Endothelial cell of umbilical vein (primary cell): ENCODE data around the gene PLXNA1. TPM values are rescaled to one million over a fixed set of nuclear protein-coding genes. Genes with fewer than 3 reads are reported as not detected.

ENCODE experiments used
- BruUV-seq: library from RNA; stranded (reverse); fragments of 400-500 nt; replicated peaks from 2 replicates; lab custom pipeline; 2021; lab: Mats Ljungman, UMichigan
- CTCF ChIA-PET: fragments of 300-600, 350-600 bp; sonication (Branson Sonifier 250); formaldehyde crosslinking; loops from one replicate; lab custom pipeline; 2021; ENCODE audit warnings: antibody characterized with exemption, inconsistent platforms; lab: Charles Lee
- POLR2A ChIA-PET: fragments of 300-600, 350-600 bp; sonication (Branson Sonifier 250); formaldehyde crosslinking; loops from one replicate; lab custom pipeline; 2021; ENCODE audit warnings: antibody characterized with exemption, inconsistent platforms; lab: Charles Lee
- DNase-seq: peaks from one replicate; pipeline ENCODE4 v3.0.0-alpha.2; 2011; ENCODE audit warnings: low read depth, low spot score
- FAIRE-seq: peaks from 2 replicates; lab custom pipeline; 2011; peaks lifted over from hg19 to GRCh38; lab: Jason Lieb, UNC
- H2AFZ ChIP-seq: 2 replicates; pipeline ENCODE4 v1.6.0; 2012; ENCODE audit warnings: low read depth, low read length, control low read depth, inconsistent platforms
- H3K27ac ChIP-seq: 2 replicates; pipeline ENCODE4 v1.5.1; 2011; ENCODE audit warnings: low read depth, mild to moderate bottlenecking, control low read depth, low read length, moderate library complexity; ENCODE audit not compliant: insufficient read depth
- H3K27me3 ChIP-seq, 2 experiments: 2 replicates each; pipeline versions ENCODE4 v1.6.0 to v1.6.1; 2011; ENCODE audit warnings: low read length in 2 of 2, mixed read lengths in 1 of 2; ENCODE audit not compliant: control insufficient read depth in 2 of 2, insufficient read depth in 2 of 2
- H3K36me3 ChIP-seq, 2 experiments: 2 replicates in 1 of 2; 3 replicates in 1 of 2; pipeline ENCODE4 v1.5.1; 2011; ENCODE audit warnings: low read length in 2 of 2, mild to moderate bottlenecking in 1 of 2, moderate library complexity in 1 of 2; ENCODE audit not compliant: control insufficient read depth in 2 of 2, insufficient read depth in 2 of 2; ENCODE audit errors: extremely low read depth in 1 of 2
- H3K4me1 ChIP-seq: 3 replicates; pipeline ENCODE4 v1.5.1; 2011; ENCODE audit warnings: mild to moderate bottlenecking, low read length; ENCODE audit not compliant: control insufficient read depth, insufficient read depth; ENCODE audit errors: extremely low read depth
- H3K4me2 ChIP-seq: 2 replicates; pipeline ENCODE4 v1.6.1; 2011; ENCODE audit warnings: low read length, control low read depth, mixed read lengths; ENCODE audit not compliant: insufficient read depth
- H3K4me3 ChIP-seq, 3 experiments: fragments of 200-600 bp in 1 of 3; sonication (generic), shearing (Covaris generic) in 1 of 3; replicated peaks in 1 of 3; 2 replicates each; pipeline ENCODE4 v1.5.1; 2011 to 2016; ENCODE audit warnings: control low read depth in 3 of 3, low read length in 3 of 3, mild to moderate bottlenecking in 2 of 3, inconsistent platforms in 1 of 3, low read depth in 1 of 3, moderate library complexity in 1 of 3; ENCODE audit not compliant: insufficient read depth in 1 of 3
- H3K79me2 ChIP-seq: 2 replicates; pipeline ENCODE4 v1.6.0; 2012; ENCODE audit warnings: low read length, inconsistent platforms; ENCODE audit not compliant: control insufficient read depth, insufficient read depth
- H3K9ac ChIP-seq: replicated peaks from 2 replicates; pipeline ENCODE3; 2011; ENCODE audit warnings: low read length, control low read depth; ENCODE audit not compliant: insufficient read depth; ENCODE audit errors: extremely low read depth
- H3K9me1 ChIP-seq: replicated peaks from 3 replicates; pipeline ENCODE4 v1.6.0; 2011; ENCODE audit warnings: mild to moderate bottlenecking, low read length; ENCODE audit not compliant: control insufficient read depth, insufficient read depth; ENCODE audit errors: extremely low read depth
- H3K9me3 ChIP-seq: replicated peaks from 2 replicates; pipeline ENCODE4 v1.5.1; 2012; ENCODE audit warnings: low read length, inconsistent platforms; ENCODE audit not compliant: control insufficient read depth, insufficient read depth
- H4K20me1 ChIP-seq: replicated peaks from 2 replicates; pipeline ENCODE3; 2011; ENCODE audit warnings: mild to moderate bottlenecking, low read length; ENCODE audit not compliant: control insufficient read depth, insufficient read depth; ENCODE audit errors: extremely low read depth
- FOS ChIP-seq: IDR thresholded peaks from 2 replicates; pipeline ENCODE4 v1.6.1; 2011; ENCODE audit warnings: mild to moderate bottlenecking, low read length, moderate library complexity, borderline replicate concordance; ENCODE audit not compliant: insufficient read depth
- GATA2 ChIP-seq: IDR thresholded peaks from 2 replicates; pipeline ENCODE4 v1.7.0; 2011; ENCODE audit warnings: low read depth, mild to moderate bottlenecking, moderate library complexity, mixed read lengths, low read length; ENCODE audit not compliant: insufficient read length, insufficient read depth
- JUN ChIP-seq: IDR thresholded peaks from 2 replicates; pipeline ENCODE4 v1.6.1; 2011; ENCODE audit warnings: borderline replicate concordance, low read depth; ENCODE audit not compliant: insufficient read length, insufficient read depth
- POLR2A ChIP-seq: IDR thresholded peaks from 2 replicates; pipeline ENCODE4 v1.6.1; 2012; ENCODE audit warnings: low read depth, mild to moderate bottlenecking, control low read depth, low read length
- POLR2AphosphoS5 ChIP-seq: IDR thresholded peaks from 2 replicates; pipeline ENCODE4 v1.6.1; 2012; ENCODE audit warnings: low read depth, mild to moderate bottlenecking, control low read depth, low read length, moderate library complexity; ENCODE audit not compliant: insufficient read depth
- dilution Hi-C: fragments of 300-500 bp; cut with MboI; formaldehyde crosslinking; loops from one replicate; pipeline ENCODE4 v1.15.0; 2019; ENCODE audit warnings: low sequenced_read_pairs; ENCODE audit not compliant: extremely low pct_ligation_motif_present
- intact Hi-C: fragments of 100-400 bp; cut with micrococcal nuclease; formaldehyde crosslinking; loops from one replicate; pipeline ENCODE4 v1.10.0; 2022
- polyA plus RNA-seq, 4 experiments: library from polyadenylated mRNA; depleted of rRNA in 3 of 4; stranded (reverse) in 3 of 4; unstranded in 1 of 4; fragments of >200 nt; gene quantifications; 2 replicates each; pipeline versions ENCODE4 v1.2.1 to v1.2.3, GENCODE V29; 2011 to 2012; ENCODE audit warnings: missing spikeins in 1 of 4
- total RNA-seq: library from RNA; stranded (reverse); gene quantifications from 2 replicates; pipeline ENCODE4 v1.2.3, GENCODE V29; 2021
- TF ChIP-seq, protein P1 (sequence below): IDR thresholded peaks from 2 replicates; pipeline ENCODE4 v1.6.1; 2011; ENCODE audit not compliant: insufficient read depth, insufficient read length
- TF ChIP-seq, protein P2 (sequence below), 2 donors: IDR thresholded peaks; 1 replicate in 1 of 2; 2 replicates in 1 of 2; pipeline ENCODE4 v1.5.1; 2011; ENCODE audit warnings: low read length in 2 of 2, mild to moderate bottlenecking in 2 of 2, moderate library complexity in 2 of 2, control low read depth in 1 of 2, inconsistent platforms in 1 of 2, low read depth in 1 of 2; ENCODE audit not compliant: insufficient read depth in 1 of 2; ENCODE audit errors: extremely low read depth in 1 of 2

Gene PLXNA1
- total and polyA plus RNA-seq, 2 donors (not counting 3 experiments of a cell fraction or from before 2014, with no cell fraction given) = 14.1 to 18.4 TPM

DNA sequence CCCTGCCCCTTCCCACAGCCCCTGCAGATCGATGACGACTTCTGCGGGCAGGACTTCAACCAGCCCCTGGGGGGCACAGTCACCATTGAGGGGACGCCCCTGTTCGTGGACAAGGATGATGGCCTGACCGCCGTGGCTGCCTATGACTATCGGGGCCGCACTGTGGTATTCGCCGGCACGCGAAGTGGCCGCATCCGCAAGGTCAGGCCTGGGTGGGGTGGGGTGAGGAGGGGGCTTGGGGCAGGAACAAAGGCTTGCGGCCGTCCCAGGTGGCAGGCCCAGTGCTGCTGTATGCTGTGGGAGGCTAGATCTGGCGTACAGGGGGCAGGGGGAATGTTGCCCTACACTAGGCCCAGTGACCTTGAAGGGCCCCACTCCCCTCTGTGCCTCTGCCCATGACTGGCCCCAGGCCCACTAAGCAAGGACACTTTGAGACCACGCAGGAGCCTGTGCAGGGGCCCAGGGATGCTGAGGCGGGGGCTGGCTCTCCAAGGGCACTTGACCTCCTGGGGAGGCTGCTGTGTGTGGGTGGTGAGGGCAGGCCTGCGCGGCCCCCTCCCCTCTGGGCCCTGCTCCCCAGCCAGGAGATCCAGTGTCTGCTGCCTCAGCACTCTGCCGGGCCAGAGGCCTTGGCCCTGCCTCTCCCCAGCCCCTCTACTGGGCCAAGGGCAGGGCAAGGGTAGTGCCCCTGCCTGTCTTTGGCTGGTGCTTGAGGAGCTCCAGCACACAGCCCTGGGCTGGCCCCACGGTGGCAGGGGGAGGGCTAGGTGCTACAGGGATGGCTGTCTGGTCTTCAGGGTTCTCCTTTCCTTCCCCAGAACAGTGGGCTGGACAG, 8.7 kb downstream of the PLXNA1 start:
- BruUV-seq = no TSS peak
- intact Hi-C loops = no loop called here
- Histone ChIP-seq H3K27ac (no peak overlapping the region), H3K79me2 (no peaks in the 10 kb centered on the region), H3K4me1 (no peaks in the 10 kb centered on the region), H3K4me2 (no peak overlapping the region), H3K36me3 (peaks cover 0 to 2% of the 10 kb centered on the region in 2 experiments), H3K9ac (no peak overlapping the region), H2AFZ (no peak overlapping the region), H4K20me1 (no peaks in the 10 kb centered on the region), H3K27me3 (no peaks in the 10 kb centered on the region), H3K9me1 (no peaks in the 10 kb centered on the region), H3K4me3 (no peak overlapping the region), H3K9me3 (no peaks in the 10 kb centered on the region)
- ChIA-PET CTCF (interaction anchor here (1.1 to 1.2 kb wide), 2 partner anchors 8 to 11 kb away, joined by 4 read pairs; no protein-coding TSS in a partner anchor), POLR2A (no interaction called here)
- dilution Hi-C loops = no loop called here
- no peak for DNase-seq
- TF ChIP-seq POLR2AphosphoS5 = no peak
- no peak for FAIRE-seq

DNA sequence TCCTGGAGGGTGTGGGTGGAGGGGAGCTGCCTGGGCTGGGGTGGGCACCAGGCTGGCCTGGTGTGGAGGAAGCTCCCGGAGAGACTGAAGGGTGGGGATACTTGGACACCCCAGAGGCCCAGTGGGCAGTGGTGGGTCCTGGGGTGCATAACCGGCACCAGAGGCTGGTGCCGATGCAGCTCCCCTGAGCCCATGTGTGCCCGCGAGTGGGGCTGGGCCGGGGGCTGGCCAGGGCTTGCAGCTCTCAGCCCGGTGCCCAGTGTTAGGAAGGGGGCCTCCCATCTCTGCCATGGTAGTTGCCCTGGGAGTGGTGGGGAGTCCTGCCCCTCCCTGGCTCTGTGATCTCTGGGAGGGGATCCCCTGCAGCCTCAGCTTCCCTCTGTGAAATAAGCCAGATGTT, 9.3 kb downstream of the PLXNA1 start:
- CTCF ChIA-PET = interaction anchor here (1.1 to 1.2 kb wide), 2 partner anchors 8 to 10 kb away, joined by 4 read pairs; no protein-coding TSS in a partner anchor
- intact Hi-C loops = no loop called here

More for the DNA sequence above, 9.3 kb downstream of the PLXNA1 start:
- Histone ChIP-seq H3K9me1 (no peaks in the 10 kb centered on the region), H3K27me3 (no peaks in the 10 kb centered on the region), H3K4me1 (no peaks in the 10 kb centered on the region), H3K27ac (no peak overlapping the region), H3K9me3 (no peaks in the 10 kb centered on the region), H3K36me3 (peaks cover 0 to 2% of the 10 kb centered on the region in 2 experiments), H3K4me3 (no peak overlapping the region), H3K4me2 (no peak overlapping the region), H2AFZ (no peak overlapping the region), H4K20me1 (no peaks in the 10 kb centered on the region), H3K79me2 (no peaks in the 10 kb centered on the region), H3K9ac (no peak overlapping the region)
- TF ChIP-seq POLR2AphosphoS5 = no peak
- TF ChIP-seq, protein P1, sequence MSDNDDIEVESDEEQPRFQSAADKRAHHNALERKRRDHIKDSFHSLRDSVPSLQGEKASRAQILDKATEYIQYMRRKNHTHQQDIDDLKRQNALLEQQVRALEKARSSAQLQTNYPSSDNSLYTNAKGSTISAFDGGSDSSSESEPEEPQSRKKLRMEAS = no peak
- no peak for TF ChIP-seq GATA2
- TF ChIP-seq FOS = no peak
- TF ChIP-seq POLR2A = no peak
- TF ChIP-seq, protein P2, sequence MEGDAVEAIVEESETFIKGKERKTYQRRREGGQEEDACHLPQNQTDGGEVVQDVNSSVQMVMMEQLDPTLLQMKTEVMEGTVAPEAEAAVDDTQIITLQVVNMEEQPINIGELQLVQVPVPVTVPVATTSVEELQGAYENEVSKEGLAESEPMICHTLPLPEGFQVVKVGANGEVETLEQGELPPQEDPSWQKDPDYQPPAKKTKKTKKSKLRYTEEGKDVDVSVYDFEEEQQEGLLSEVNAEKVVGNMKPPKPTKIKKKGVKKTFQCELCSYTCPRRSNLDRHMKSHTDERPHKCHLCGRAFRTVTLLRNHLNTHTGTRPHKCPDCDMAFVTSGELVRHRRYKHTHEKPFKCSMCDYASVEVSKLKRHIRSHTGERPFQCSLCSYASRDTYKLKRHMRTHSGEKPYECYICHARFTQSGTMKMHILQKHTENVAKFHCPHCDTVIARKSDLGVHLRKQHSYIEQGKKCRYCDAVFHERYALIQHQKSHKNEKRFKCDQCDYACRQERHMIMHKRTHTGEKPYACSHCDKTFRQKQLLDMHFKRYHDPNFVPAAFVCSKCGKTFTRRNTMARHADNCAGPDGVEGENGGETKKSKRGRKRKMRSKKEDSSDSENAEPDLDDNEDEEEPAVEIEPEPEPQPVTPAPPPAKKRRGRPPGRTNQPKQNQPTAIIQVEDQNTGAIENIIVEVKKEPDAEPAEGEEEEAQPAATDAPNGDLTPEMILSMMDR (IDR thresholded peaks at IDR 0.05; ENCODE audit: extremely low read depth in 1 of 2, insufficient read depth in 1 of 2, low read depth in 1 of 2, low read length in 2 of 2) = no peak
- TF ChIP-seq JUN = no peak
- FAIRE-seq (no peak), DNase-seq (no peak)
- BruUV-seq = no TSS peak
- dilution Hi-C loops = no loop called here
- POLR2A ChIA-PET = no interaction called here
